Upper lobe of left lung (tissue), 4 donors: ENCODE results near the gene SAFB.

Experiments
- EP300 ChIP-seq, 4 donors: sonication (generic); formaldehyde crosslinking; IDR thresholded peaks; one replicate each; pipeline ENCODE4 v1.5.1; 2017; ENCODE audit warnings: antibody characterized with exemption in 4 of 4, control low read depth in 2 of 4
- POLR2A ChIP-seq, 4 donors: fragments of 450-650 bp; IDR thresholded peaks; one replicate each; pipeline ENCODE4 v1.5.1; 2016 to 2017; ENCODE audit warnings: antibody characterized with exemption in 4 of 4, mild to moderate bottlenecking in 2 of 4
- POLR2AphosphoS5 ChIP-seq, 2 donors: sonication (generic); formaldehyde crosslinking; IDR thresholded peaks; one replicate each; pipeline ENCODE4 v1.5.1; 2017; ENCODE audit warnings: antibody characterized with exemption in 2 of 2
- TF ChIP-seq, protein P1 (sequence below), 6 experiments: fragments of 450-650 bp in 4 of 6; fragments of 200-600 bp in 2 of 6; sonication (generic) in 2 of 6; IDR thresholded peaks; one replicate each; pipeline ENCODE4 v1.5.1; 2016 to 2019; ENCODE audit warnings: antibody characterized with exemption in 6 of 6

DNA sequence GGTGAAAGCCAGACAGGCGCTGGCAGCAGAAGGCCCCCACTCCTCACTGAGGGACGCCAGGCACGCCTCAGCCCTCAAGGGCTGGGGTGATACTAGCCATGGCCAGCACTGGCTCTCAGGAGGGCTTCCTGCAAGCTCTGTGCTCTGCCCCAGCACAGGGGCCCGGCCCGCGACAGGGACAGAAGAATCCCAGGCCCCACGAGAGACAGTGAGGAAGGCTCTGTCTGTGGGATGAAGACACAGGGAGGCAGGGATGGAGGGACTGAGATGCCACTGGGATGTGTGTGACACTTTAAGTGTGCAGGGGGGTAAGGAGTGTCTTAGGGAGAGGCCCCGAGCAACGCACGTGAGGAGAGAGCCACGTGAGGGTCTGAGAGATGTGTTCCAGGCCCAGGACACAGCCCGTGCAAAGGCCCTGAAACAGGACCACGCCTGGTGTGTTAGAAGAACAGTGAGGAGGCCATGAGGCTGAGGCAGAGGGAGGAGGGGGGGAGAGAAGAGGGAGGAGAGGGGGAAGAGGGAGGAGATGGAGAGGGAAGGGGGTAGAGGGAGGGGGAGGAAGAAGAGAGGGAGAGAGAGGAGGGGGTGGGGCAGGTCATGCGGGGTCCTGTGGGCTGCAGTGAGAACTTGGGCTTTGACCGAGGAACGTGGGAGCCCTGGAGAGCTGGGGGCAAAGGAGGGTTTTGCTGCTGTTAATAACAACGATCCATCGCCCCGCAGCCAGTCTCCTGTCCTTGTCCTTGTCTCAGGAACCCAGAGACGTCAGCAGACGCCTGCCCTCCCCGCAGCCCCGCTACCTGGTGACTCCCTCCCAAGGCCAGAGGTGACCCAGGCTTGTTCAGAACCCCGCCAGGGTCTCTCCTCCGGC, 74.4 kb downstream of the SAFB start:
- TF ChIP-seq, protein P1, sequence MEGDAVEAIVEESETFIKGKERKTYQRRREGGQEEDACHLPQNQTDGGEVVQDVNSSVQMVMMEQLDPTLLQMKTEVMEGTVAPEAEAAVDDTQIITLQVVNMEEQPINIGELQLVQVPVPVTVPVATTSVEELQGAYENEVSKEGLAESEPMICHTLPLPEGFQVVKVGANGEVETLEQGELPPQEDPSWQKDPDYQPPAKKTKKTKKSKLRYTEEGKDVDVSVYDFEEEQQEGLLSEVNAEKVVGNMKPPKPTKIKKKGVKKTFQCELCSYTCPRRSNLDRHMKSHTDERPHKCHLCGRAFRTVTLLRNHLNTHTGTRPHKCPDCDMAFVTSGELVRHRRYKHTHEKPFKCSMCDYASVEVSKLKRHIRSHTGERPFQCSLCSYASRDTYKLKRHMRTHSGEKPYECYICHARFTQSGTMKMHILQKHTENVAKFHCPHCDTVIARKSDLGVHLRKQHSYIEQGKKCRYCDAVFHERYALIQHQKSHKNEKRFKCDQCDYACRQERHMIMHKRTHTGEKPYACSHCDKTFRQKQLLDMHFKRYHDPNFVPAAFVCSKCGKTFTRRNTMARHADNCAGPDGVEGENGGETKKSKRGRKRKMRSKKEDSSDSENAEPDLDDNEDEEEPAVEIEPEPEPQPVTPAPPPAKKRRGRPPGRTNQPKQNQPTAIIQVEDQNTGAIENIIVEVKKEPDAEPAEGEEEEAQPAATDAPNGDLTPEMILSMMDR (IDR thresholded peaks at IDR 0.05), result no peak
- TF ChIP-seq POLR2A (IDR thresholded peaks at IDR 0.05), result no peak
- TF ChIP-seq POLR2AphosphoS5 (IDR thresholded peaks at IDR 0.05), result no peak
- TF ChIP-seq EP300 (IDR thresholded peaks at IDR 0.05), result no peak
